LHCN-M2 (cell line): Measurements from ENCODE around the gene DYNLRB1. TPM values are rescaled to one million over a fixed set of nuclear protein-coding genes. Genes with fewer than 3 reads are reported as not detected.
"Not testable (repeated sequence)": the region's sequence is repeated elsewhere in the genome, so short reads cannot be mapped to it uniquely, and the experiment has no call there.

Source experiments
- DNase-seq: peaks from one replicate; pipeline ENCODE4 v3.0.0-alpha.2; 2012; ENCODE audit warnings: low read depth
- polyA plus RNA-seq: library from polyadenylated mRNA; unstranded; fragments of >200 nt; gene quantifications from one replicate; pipeline ENCODE4 v1.2.1, GENCODE V29; 2012; ENCODE audit warnings: missing spikeins
- total RNA-seq: library from RNA; depleted of rRNA; stranded (reverse); fragments of >200 nt; gene quantifications from 2 replicates; pipeline ENCODE4 v1.2.3, GENCODE V29; 2014; rRNA removed

DYNLRB1 gene
- total RNA-seq: 133 and 177 TPM in 2 replicates
- 493 TPM for polyA plus RNA-seq

- peak; percentile 94 for DNase-seq
These were observed at the start of gene DYNLRB1 for GRCh38 chr20:34516247-34517113. Gene DYNLRB1, plus strand, starts transcription at chr20:34516422. Its CDS starts 37 bp downstream, at chr20:34516459.

DNA sequence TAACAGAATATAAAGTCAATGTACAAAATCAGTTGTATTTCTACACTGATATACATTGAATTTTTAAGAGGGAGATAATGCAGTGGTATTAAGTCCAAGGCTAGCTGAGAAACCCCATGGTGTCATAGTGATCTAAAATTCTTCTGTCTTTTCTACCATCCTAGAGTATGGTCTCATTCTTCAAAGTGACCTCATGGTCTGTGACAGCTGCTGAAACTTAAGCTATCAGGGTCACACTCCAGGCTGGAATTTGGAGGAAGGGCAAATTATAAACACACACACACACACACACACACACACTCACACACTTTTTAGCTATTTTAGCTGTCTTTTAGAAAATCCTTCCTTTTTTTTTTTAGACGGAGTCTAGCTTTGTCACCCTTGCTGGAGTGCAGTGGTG is 47.3 kb upstream of the DYNLRB1 start:
- peak; percentile 80 for DNase-seq

- peak; percentile 84 for DNase-seq
These were observed 43.8 kb upstream of the DYNLRB1 start for GRCh38 chr20:34472246-34472925.

GRCh38 chr20:34473262-34473883 is 42.8 kb upstream of the DYNLRB1 start:
- peak; percentile 54 for DNase-seq

DNA sequence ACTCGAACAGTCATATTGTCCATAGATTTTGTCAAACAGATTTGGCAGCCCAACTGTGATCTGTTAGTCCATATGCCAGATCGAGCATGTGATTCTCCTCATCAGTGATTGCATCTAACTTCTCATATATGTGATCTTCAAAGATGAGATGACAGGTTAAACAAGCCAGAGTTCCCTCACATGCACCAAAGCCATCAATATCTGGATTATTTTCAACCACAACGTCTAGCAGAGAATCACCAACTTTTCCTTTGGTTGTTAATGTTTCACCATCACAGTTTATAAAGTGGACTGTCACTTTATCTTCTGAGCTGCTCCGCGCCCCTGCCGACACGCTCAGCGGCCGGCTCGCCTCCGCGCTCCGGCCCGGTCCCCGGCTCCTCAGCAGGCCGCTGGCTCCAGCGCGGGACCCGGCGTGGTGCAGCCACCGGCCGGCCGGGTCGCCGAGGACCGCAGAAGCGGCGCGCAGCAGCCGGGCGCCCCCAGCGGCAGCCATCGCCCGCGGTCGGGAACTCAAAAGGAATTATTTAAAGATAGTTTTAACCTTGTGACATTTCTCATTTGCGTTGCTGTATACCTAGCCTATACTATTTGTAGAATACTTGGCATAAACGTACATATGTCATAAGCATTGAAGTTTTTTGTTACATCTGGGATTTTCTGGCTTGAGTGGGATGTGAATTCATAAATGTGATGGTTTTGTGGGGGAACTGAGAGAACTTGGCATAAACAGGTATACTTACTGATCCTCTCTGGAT is 40.1 kb upstream of the DYNLRB1 start:
- DNase-seq: peak; percentile 35

DNA sequence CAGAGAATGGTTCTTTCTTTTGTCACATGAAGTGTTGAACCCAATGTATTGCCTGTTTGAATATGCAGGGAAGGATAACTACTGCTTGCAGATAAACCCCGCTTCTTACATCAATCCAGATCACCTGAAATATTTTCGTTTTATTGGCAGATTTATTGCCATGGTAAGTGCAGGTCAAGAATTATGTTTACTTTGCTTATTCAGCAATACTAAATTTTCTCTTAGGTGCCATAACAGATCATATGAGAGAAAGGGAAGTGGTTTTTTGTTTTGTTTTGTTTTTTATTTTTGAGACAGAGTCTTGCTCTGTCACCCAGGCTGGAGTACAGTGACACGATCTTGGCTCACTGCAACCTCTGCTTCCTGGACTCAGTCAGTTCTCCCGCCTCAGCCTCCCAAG is 36.6 kb upstream of the DYNLRB1 start:
- no peak for DNase-seq

DNA sequence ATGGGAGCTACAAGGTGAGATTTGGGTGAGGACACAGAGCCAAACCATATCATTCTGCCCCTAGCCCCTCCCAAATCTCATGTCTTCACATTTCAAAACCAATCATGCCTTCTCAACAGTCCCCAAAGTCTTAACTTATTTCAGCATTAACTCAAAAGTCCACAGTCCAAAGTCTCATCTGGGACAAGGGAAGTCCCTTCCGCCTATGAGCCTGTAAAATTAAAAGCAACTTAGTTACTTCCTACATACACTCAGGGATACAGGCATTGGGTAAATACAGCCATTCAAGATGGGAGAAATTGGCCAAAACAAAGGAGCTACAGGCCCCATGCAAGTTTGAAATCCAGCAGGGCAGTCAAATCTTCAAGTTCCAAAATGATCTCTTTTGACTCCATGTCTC is 34.1 kb upstream of the DYNLRB1 start:
- not testable (repeated sequence) for DNase-seq

- not testable (repeated sequence) for DNase-seq
These were observed 32.5 kb upstream of the DYNLRB1 start for GRCh38 chr20:34483585-34484220.

DNA sequence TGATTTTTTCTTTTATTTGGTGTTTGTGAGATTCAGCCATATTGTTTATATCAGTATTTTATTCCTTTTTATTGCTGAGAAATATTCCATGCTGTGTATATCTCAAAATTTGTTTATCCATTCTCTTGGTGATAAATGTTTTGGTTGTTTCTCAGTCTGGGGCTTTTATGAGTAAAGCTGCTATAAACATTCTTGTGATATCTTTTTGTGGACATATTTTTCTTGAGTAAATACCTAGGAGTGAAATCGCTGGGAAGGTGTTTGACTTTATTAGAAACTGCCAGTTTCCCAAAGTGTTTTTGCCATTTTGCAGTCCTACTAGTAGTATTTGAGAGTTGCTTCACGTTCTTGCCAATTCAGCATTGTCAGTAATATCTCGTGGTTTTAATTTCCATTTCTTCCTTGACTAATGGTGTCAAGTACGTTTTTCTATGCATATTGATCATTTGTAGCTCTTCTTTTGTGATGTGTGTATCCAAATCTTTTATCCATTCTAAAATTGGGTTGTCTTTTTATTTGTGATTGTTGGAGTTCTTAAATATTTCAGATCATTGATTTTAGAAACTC is 31.1 kb upstream of the DYNLRB1 start:
- no peak for DNase-seq

- DNase-seq: no peak
These were observed 24.8 kb upstream of the DYNLRB1 start for GRCh38 chr20:34491226-34491931.

- DNase-seq: no peak
These were observed 24.2 kb upstream of the DYNLRB1 start for GRCh38 chr20:34491932-34492509.

GRCh38 chr20:34493646-34494045 is 22.6 kb upstream of the DYNLRB1 start:
- peak; percentile 75 for DNase-seq

GRCh38 chr20:34495307-34495706 is 20.9 kb upstream of the DYNLRB1 start:
- no peak for DNase-seq

- DNase-seq: no peak
These were observed 20.3 kb upstream of the DYNLRB1 start for GRCh38 chr20:34495916-34496315.

GRCh38 chr20:34497596-34497995 is 18.6 kb upstream of the DYNLRB1 start:
- DNase-seq: not testable (repeated sequence)

- DNase-seq: no peak
These were observed 15.4 kb upstream of the DYNLRB1 start for GRCh38 chr20:34500823-34501222.

GRCh38 chr20:34506480-34506879 is 9.7 kb upstream of the DYNLRB1 start:
- no peak for DNase-seq

DNA sequence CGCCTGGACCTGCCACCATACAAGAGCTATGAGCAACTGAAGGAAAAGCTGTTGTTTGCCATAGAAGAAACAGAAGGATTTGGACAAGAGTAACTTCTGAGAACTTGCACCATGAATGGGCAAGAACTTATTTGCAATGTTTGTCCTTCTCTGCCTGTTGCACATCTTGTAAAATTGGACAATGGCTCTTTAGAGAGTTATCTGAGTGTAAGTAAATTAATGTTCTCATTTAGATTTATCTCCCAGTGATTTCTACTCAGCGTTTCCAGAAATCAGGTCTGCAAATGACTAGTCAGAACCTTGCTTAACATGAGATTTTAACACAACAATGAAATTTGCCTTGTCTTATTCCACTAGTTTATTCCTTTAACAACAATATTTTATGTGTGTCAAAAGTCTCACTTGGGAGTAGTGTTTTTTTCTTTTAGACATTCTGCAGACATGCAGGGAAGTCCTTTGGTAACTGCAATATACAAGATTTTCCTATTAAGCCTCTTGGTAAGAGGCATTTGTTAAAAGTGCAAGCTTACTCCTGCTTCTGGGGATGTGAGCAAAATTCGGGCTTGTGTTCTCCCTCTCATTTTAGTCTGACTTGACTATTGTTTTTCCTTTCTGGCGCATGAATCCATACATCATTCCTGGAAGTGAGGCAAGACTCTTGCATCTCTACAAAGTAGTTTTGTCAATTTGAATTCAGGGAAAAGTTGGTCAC is 8.4 kb upstream of the DYNLRB1 start:
- no peak for DNase-seq

DNA sequence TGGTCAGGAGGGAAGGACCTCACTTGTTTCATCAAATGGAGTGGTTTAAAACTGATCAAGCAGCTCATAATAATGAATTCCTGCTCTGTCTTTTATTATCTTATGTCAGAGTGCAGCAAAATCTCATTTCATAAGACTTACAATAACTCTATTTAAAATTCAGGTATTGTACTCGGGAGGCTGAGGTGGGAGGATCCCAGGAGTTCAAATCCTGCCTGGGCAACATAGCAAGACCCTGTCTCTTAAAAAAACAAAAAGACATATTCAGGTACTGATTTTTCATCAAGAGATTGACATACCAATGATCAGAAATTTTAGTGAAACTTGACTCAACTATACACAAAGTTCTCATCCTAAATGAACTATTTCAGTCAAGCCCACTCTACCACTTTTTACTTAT is 5.6 kb upstream of the DYNLRB1 start:
- DNase-seq: no peak
